ENCODE results near the gene TSPAN31.

The TSPAN31 gene

GRCh38 chr12:57775563-57776246 is 30.9 kb downstream of the TSPAN31 start (continued):
- TF ChIP-seq ZNF146 (tag by site-specific recombination; IDR thresholded peaks at IDR 0.05) (no peak), YY1 (tag by site-specific recombination; IDR thresholded peaks at IDR 0.05) (no peak), ZNF768 (tag by site-specific recombination; IDR thresholded peaks at IDR 0.05) (no peak), PRDM2 (tag by site-specific recombination; IDR thresholded peaks at IDR 0.05; ENCODE audit: borderline replicate concordance) (no peak), KLF7 (tag by site-specific recombination; IDR thresholded peaks at IDR 0.05; ENCODE audit: borderline replicate concordance) (no peak), GLIS1 (tag by site-specific recombination; IDR thresholded peaks at IDR 0.05) (no peak), KLF17 (tag by site-specific recombination; IDR thresholded peaks at IDR 0.05) (no peak), ZNF561 (tag by site-specific recombination; IDR thresholded peaks at IDR 0.05; ENCODE audit: borderline replicate concordance) (no peak), ZNF449 (tag by site-specific recombination; IDR thresholded peaks at IDR 0.05) (no peak), ZNF558 (tag by site-specific recombination; IDR thresholded peaks at IDR 0.05) (no peak), HIC1 (tag by site-specific recombination; IDR thresholded peaks at IDR 0.05) (no peak), ZNF2 (tag by site-specific recombination; IDR thresholded peaks at IDR 0.05) (no peak), ZNF529 (tag by site-specific recombination; IDR thresholded peaks at IDR 0.05; ENCODE audit: insufficient replicate concordance) (no peak), ZNF473 (tag by site-specific recombination; IDR thresholded peaks at IDR 0.05) (no peak)

GRCh38 chr12:57776247-57776587 is 31.4 kb downstream of the TSPAN31 start:
- POLR2A ChIA-PET = interaction anchor here (0.6 kb wide), 1 partner anchor 70 kb away, joined by 6 read pairs; the partner anchor contains the start of gene CTDSP2
- TF ChIP-seq ZSCAN23 (tag by site-specific recombination; IDR thresholded peaks at IDR 0.05) (no peak), PBX3 (CRISPR knock-in tag; IDR thresholded peaks at IDR 0.05) (no peak), REPIN1 (tag by site-specific recombination; IDR thresholded peaks at IDR 0.05; ENCODE audit: low read depth) (no peak), ZNF548 (tag by site-specific recombination; IDR thresholded peaks at IDR 0.05) (no peak), ZNF138 (tag by site-specific recombination; IDR thresholded peaks at IDR 0.05; ENCODE audit: borderline replicate concordance) (no peak), ELK4 (IDR thresholded peaks at IDR 0.05; ENCODE audit: borderline replicate concordance, low read depth, low read length) (no peak), ZBTB7A (tag by site-specific recombination; IDR thresholded peaks at IDR 0.05; ENCODE audit: low read depth) (no peak), ZBTB6 (tag by site-specific recombination; IDR thresholded peaks at IDR 0.05) (no peak)

More at GRCh38 chr12:57776247-57776587, 31.4 kb downstream of the TSPAN31 start:
- Histone ChIP-seq H3K4me3 (ENCODE audit: low read depth, low read length) (no peak overlapping the region), H3K9me3 (ENCODE audit: control insufficient read depth, insufficient read depth, low read depth, low read length) (no peaks in the 10 kb centered on the region), H3K4me1 (ENCODE audit: control insufficient read depth, insufficient read depth, low read length) (0 out of 2 replicates have a peak, but pooled peaks cover 5% of the 10 kb centered on the region), H3K36me3 (ENCODE audit: control insufficient read depth in 2 of 2, insufficient read depth in 1 of 2, low read length in 2 of 2) (peaks cover 5 to 30% of the 10 kb centered on the region in 2 experiments; a peak in 2 of 3 replicates), H3K27ac (ENCODE audit: extremely low read depth, low read depth, low read length) (no peak overlapping the region)
- CTCF ChIA-PET = interaction anchor here (0.6 to 1.7 kb wide), 4 partner anchors 10 to 83 kb away, joined by 3 to 5 read pairs (median 4); no protein-coding TSS in a partner anchor
